Measurements from ENCODE around the gene TSPAN16. TPM values are rescaled to one million over a fixed set of nuclear protein-coding genes. Genes with fewer than 3 reads are reported as not detected.

Gene TSPAN16
- total RNA-seq, 1 donor from 2014 or later: not detected

DNA sequence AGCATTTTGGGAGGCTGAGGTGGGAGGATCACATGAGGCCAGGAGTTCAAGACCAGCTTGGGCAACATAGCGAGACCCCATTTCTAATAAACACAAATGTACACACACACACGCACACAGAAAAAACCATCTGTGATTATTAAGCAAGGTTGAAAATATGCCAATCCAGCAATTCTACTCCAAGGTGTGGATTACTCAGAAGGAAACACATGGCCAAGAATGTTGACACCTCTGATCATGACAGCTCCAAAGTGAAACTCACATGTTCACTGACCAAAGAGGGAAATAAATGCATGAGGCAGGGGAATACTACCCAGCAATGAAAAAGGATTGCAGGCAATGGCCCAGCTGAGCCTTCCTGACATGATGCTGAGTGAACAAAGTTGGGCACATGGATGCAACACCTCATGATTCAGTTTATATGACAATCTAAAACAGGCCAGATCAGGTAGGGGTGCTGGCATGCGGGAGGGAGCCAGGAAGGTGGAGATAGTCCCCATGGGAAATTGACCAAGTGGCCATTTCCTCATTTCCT is 38.0 kb upstream of the TSPAN16 start:
- H3K4me1 Mint-ChIP-seq (ENCODE audit: low read depth): peaks cover 2% of the 10 kb centered on the region
- DNase-seq (ENCODE audit: low spot score, unreplicated experiment): no peak
- no peaks in the 10 kb centered on the region for H3K9me3 Mint-ChIP-seq (ENCODE audit: low read depth)
- H3K27me3 Mint-ChIP-seq: no peaks in the 10 kb centered on the region
- H3K27ac Mint-ChIP-seq: no peak overlapping the region
- TF ChIP-seq, protein P1, sequence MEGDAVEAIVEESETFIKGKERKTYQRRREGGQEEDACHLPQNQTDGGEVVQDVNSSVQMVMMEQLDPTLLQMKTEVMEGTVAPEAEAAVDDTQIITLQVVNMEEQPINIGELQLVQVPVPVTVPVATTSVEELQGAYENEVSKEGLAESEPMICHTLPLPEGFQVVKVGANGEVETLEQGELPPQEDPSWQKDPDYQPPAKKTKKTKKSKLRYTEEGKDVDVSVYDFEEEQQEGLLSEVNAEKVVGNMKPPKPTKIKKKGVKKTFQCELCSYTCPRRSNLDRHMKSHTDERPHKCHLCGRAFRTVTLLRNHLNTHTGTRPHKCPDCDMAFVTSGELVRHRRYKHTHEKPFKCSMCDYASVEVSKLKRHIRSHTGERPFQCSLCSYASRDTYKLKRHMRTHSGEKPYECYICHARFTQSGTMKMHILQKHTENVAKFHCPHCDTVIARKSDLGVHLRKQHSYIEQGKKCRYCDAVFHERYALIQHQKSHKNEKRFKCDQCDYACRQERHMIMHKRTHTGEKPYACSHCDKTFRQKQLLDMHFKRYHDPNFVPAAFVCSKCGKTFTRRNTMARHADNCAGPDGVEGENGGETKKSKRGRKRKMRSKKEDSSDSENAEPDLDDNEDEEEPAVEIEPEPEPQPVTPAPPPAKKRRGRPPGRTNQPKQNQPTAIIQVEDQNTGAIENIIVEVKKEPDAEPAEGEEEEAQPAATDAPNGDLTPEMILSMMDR (IDR thresholded peaks at IDR 0.05; ENCODE audit: unreplicated experiment): no peak
- H3K4me3 Mint-ChIP-seq (ENCODE audit: low read depth): no peak overlapping the region
- H3K36me3 Mint-ChIP-seq (ENCODE audit: insufficient read depth): no peaks in the 10 kb centered on the region

- Mint-ChIP-seq H3K4me3 (ENCODE audit: low read depth) (peak overlapping the region; percentile 69), H3K4me1 (ENCODE audit: low read depth) (peaks cover 13% of the 10 kb centered on the region), H3K9me3 (ENCODE audit: low read depth) (no peaks in the 10 kb centered on the region), H3K36me3 (ENCODE audit: insufficient read depth) (no peaks in the 10 kb centered on the region), H3K27me3 (no peaks in the 10 kb centered on the region), H3K27ac (peak overlapping the region; percentile 79)
- no peak for DNase-seq (ENCODE audit: low spot score, unreplicated experiment)
- TF ChIP-seq, protein P1 (IDR thresholded peaks at IDR 0.05; ENCODE audit: unreplicated experiment): no peak
Measured at GRCh38 chr19:11260996-11261395, 35.0 kb upstream of the TSPAN16 start.

- H3K27me3 Mint-ChIP-seq: no peaks in the 10 kb centered on the region
Measured at GRCh38 chr19:11261431-11261970, 34.5 kb upstream of the TSPAN16 start.

GRCh38 chr19:11261971-11262839 is 33.8 kb upstream of the TSPAN16 start, which contains the start of gene DOCK6:
Gene DOCK6 (minus strand): TSS chr19:11262524. CDS start chr19:11262440, 84 bp downstream.
- Mint-ChIP-seq H3K27ac (peak within 1 kb of the TSS; percentile 79), H3K9me3 (ENCODE audit: low read depth) (no peaks in the 10 kb centered on the region), H3K4me1 (ENCODE audit: low read depth) (peaks cover 15% of the 10 kb centered on the region), H3K27me3 (no peaks in the 10 kb centered on the region), H3K36me3 (ENCODE audit: insufficient read depth) (no peaks in the 10 kb centered on the region), H3K4me3 (ENCODE audit: low read depth) (peak within 1 kb of the TSS; percentile 75)
- peak; percentile 24 for DNase-seq (ENCODE audit: low spot score, unreplicated experiment)
- TF ChIP-seq, protein P1 (IDR thresholded peaks at IDR 0.05; ENCODE audit: unreplicated experiment): peak; percentile 61

More at GRCh38 chr19:11261431-11261970, 34.5 kb upstream of the TSPAN16 start:
- H3K9me3 Mint-ChIP-seq (ENCODE audit: low read depth): no peaks in the 10 kb centered on the region
- DNase-seq (ENCODE audit: low spot score, unreplicated experiment): no peak
- H3K36me3 Mint-ChIP-seq (ENCODE audit: insufficient read depth): no peaks in the 10 kb centered on the region
- peaks cover 15% of the 10 kb centered on the region for H3K4me1 Mint-ChIP-seq (ENCODE audit: low read depth)
- TF ChIP-seq, protein P1 (IDR thresholded peaks at IDR 0.05; ENCODE audit: unreplicated experiment): no peak
- H3K4me3 Mint-ChIP-seq (ENCODE audit: low read depth): peak overlapping the region; percentile 69
- H3K27ac Mint-ChIP-seq: peak overlapping the region; percentile 79

DNA sequence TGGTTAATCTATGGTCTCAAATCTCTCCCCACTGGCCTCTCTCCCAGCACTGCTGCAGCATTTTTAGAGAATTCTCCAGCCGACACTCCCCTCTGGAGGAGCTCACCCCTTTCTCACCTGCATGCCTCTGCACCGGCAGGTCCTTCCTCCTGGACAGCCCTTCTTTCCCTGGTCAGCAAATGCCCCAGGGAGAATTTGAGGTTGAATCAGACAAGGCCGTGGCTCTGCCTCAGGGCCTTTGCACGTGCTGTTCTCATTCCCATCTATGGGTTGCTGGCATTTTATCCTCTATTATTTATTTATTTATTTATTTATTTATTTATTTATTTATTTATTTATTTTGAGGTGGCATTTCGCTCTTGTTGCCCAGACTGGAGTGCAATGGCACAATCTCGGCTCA is 32.2 kb upstream of the TSPAN16 start:
- peak overlapping the region; percentile 61 for H3K4me3 Mint-ChIP-seq (ENCODE audit: low read depth)
- no peaks in the 10 kb centered on the region for H3K9me3 Mint-ChIP-seq (ENCODE audit: low read depth)
- no peaks in the 10 kb centered on the region for H3K27me3 Mint-ChIP-seq
- TF ChIP-seq, protein P1 (IDR thresholded peaks at IDR 0.05; ENCODE audit: unreplicated experiment): no peak
- H3K36me3 Mint-ChIP-seq (ENCODE audit: insufficient read depth): no peaks in the 10 kb centered on the region
- no peak for DNase-seq (ENCODE audit: low spot score, unreplicated experiment)
- H3K4me1 Mint-ChIP-seq (ENCODE audit: low read depth): peaks cover 15% of the 10 kb centered on the region
- H3K27ac Mint-ChIP-seq: no peak overlapping the region
